T-helper 17 cell (primary cell): ENCODE data around the gene RAD51B. TPM values are rescaled to one million over a fixed set of nuclear protein-coding genes. Genes with fewer than 3 reads are reported as not detected.

Experiments
- ATAC-seq: fragments of 150-1000 bp; cut with Tn5 transposase; 2 replicates; pipeline ENCODE4 v1.10.0; 2021; ENCODE audit warnings: mild to moderate bottlenecking, moderate library complexity
- DNase-seq, 3 donors: peaks; one replicate each; pipeline versions ENCODE4 v3.0.0 to v3.0.0-alpha.2; 2020 to 2021
- H3K9me3 ChIP-seq: one replicate; pipeline ENCODE4 v1.7.0; 2013; ENCODE audit warnings: low read length, mild to moderate bottlenecking; ENCODE audit not compliant: control insufficient read depth, poor library complexity, severe bottlenecking
- H3K27ac Mint-ChIP-seq: one replicate; pipeline ENCODE4 v1.8.0; 2022; ENCODE audit warnings: mild to moderate bottlenecking, moderate library complexity, mixed read lengths
- H3K27me3 Mint-ChIP-seq: one replicate; pipeline ENCODE4 v1.8.0; 2022; ENCODE audit warnings: mixed read lengths
- H3K36me3 Mint-ChIP-seq: one replicate; pipeline ENCODE4 v1.8.0; 2022; ENCODE audit warnings: low read depth, mixed read lengths
- H3K4me1 Mint-ChIP-seq: one replicate; pipeline ENCODE4 v1.8.0; 2022; ENCODE audit warnings: mild to moderate bottlenecking, mixed read lengths
- H3K4me3 Mint-ChIP-seq: one replicate; pipeline ENCODE4 v1.8.0; 2022; ENCODE audit warnings: mild to moderate bottlenecking, moderate library complexity, mixed read lengths
- total RNA-seq, 4 donors: library from RNA in 2 of 4; stranded (reverse) in 2 of 4; gene quantifications; one replicate each; pipeline ENCODE4 v1.2.3 and lab custom pipeline; 2022 to 2026

RAD51B gene
- total RNA-seq, 2 donors from 2014 or later: 17.0 to 20.7 TPM

DNA sequence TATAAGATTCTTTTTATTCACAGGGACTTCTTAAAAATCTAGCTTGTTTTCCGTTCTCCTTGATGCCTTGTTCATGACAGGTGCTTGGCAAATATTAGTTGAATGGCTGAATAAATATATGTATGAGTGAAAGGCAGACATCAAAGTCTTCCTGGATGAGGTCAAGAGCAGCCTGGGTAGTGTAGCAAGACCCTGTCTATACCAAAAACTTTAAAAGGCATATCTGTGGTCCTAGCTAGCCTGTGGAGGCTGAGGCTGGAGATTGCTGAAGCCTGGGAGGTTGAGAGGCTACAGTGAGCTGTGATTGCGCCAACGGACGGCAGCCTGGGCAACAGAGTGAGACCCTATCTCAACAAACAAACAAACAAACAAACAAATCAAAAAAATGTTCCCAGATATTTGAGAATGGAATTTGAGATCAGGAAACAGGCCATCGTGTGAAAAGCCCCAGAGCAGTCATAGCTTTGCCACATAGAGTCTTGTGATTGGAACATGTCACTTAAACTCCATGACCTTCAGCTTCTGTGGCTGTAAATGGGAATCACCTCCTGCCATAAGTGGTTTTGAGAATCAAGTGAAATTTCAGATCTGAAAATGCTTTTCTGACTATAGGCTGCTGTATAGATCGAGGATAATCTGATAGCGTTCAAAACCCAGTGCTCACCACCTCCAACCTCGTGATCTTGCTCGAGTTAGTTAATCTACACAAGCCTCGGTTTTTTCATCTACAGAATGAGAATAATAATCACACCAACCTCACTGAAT lies 908.9 kb downstream of the RAD51B start:
- DNase-seq: no peak
- Mint-ChIP-seq H3K36me3 (no peaks in the 10 kb centered on the region), H3K27me3 (no peaks in the 10 kb centered on the region), H3K27ac (no peak overlapping the region), H3K4me3 (no peak overlapping the region), H3K4me1 (peaks cover 11% of the 10 kb centered on the region)
- no peak for ATAC-seq
- H3K9me3 ChIP-seq: no peaks in the 10 kb centered on the region

DNA sequence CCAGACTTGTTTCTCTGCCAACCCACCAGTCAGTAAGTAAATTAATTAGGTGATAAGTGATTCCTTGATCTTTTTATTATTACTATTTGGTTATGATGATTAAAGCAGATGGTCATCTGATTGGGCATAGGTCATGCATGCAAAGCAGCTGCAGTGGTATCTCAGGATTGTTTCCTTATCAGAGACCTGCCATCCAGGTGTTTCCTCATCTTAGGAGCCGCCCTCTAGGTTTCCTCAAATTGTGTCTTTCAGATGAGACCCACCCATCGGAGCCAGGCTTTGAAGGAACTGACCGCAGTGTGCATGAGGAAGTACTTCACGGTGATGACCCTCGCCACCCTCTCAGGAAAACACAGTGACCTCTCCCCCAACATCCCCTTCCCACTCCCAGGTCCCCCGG lies 910.0 kb downstream of the RAD51B start:
- H3K27ac Mint-ChIP-seq: no peak overlapping the region
- no peak for DNase-seq
- no peak overlapping the region for H3K4me3 Mint-ChIP-seq
- ATAC-seq: no peak
- H3K9me3 ChIP-seq: no peaks in the 10 kb centered on the region
- H3K27me3 Mint-ChIP-seq: no peaks in the 10 kb centered on the region
- H3K36me3 Mint-ChIP-seq: no peaks in the 10 kb centered on the region
- peaks cover 18% of the 10 kb centered on the region for H3K4me1 Mint-ChIP-seq

DNA sequence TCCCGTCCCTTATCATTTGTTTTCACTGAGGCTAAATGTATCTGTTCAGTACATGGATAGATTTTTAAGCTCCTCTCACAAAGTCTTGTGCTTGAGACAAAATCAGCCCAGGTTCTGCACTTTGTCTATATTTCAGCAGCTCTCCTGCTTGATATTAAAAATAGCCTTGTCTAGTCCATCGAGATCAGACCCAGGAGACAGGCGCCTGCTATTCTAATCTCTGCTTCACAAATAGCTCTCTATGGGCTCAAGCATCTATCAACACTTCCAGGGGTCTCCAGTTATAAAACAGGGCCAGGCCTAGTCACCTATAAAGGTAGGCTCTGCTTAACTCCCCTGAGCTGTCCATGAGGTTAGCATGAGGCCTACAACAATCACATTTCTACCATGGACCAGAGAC lies 910.8 kb downstream of the RAD51B start:
- Mint-ChIP-seq H3K36me3 (no peaks in the 10 kb centered on the region), H3K4me1 (peaks cover 24% of the 10 kb centered on the region), H3K4me3 (no peak overlapping the region), H3K27ac (no peak overlapping the region), H3K27me3 (no peaks in the 10 kb centered on the region)
- DNase-seq (no peak), ATAC-seq (no peak)
- H3K9me3 ChIP-seq: no peaks in the 10 kb centered on the region

DNA sequence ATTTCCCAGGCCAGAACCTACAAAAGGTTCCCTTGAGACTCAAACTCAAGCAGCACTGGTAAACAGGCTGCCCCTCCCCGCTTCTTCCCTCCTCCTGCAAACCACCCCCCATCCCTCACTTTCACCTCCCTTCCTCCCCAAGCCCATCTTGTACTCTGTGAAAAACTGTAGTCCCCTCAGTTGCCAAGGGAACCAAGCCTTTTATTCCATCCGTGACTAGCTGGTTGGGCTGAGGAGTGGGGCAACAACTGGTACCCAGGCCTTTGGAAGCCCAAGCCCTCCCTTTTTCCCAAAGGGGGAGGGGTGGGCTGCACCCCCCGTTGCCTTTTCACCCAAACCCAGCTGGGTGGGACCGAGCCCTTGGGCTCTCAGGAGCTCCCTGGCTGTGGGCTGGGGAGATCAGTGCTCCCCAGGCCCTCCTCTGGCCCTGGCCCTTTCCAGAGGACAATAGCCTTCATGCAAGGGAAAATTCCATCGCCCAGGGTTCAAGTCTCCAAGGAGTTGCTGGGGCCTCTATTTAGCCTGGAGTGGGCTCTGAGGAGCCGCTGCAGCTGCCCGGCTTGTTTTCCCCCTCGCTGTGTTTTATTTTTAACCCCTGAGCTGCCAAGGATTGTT lies 911.3 kb downstream of the RAD51B start:
- no peak overlapping the region for H3K4me3 Mint-ChIP-seq
- H3K27me3 Mint-ChIP-seq: no peaks in the 10 kb centered on the region

DNA sequence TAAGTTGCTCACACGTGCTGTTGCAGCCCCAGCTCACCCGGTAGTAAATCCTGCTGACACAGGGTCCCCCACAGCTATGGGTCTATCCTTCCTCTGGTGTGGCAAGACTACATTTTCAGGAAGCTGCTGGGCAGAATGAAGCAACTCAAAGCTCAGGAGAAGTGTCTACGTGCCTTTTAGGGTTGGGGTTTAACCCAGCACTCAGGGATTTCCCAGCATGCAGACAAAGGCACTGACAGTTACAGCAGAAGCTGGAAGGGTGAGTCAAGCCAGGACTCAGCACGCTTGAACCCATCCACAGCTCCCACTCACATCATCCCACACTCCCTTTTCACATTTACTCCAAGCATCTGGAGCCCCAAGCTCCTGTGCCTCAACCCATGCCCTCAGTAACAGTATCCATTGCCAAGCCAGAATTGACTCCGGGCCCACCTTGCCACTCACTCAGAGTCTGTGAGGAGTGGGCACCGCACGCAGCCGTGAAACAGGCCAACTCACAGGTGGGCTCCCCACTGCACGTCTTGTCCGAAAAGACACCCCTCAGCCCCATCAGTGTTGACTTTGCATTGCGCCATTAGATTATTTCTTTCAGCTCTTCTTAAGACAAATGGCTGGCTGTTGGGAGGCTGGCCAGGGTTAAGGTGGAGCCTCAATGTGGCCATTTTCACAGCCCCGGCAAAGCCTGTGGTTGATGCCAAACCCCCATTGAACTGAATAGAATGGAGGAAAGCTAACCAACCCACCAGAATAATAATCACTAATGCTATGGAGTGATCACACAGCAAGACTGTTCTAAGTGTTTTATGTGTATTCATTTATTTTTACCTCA lies 913.7 kb downstream of the RAD51B start:
- H3K4me3 Mint-ChIP-seq: no peak overlapping the region
- DNase-seq (no peak), ATAC-seq (peak; percentile 54)
- H3K27ac Mint-ChIP-seq: peak overlapping the region; percentile 92
- H3K27me3 Mint-ChIP-seq: no peaks in the 10 kb centered on the region
- peaks cover 30% of the 10 kb centered on the region for H3K4me1 Mint-ChIP-seq
- no peaks in the 10 kb centered on the region for H3K9me3 ChIP-seq
- no peaks in the 10 kb centered on the region for H3K36me3 Mint-ChIP-seq

More for the DNA sequence above, 911.3 kb downstream of the RAD51B start:
- Mint-ChIP-seq H3K4me1 (peaks cover 25% of the 10 kb centered on the region), H3K36me3 (no peaks in the 10 kb centered on the region), H3K27ac (peak overlapping the region; percentile 47)
- no peak for DNase-seq
- ATAC-seq: no peak
- H3K9me3 ChIP-seq: no peaks in the 10 kb centered on the region

DNA sequence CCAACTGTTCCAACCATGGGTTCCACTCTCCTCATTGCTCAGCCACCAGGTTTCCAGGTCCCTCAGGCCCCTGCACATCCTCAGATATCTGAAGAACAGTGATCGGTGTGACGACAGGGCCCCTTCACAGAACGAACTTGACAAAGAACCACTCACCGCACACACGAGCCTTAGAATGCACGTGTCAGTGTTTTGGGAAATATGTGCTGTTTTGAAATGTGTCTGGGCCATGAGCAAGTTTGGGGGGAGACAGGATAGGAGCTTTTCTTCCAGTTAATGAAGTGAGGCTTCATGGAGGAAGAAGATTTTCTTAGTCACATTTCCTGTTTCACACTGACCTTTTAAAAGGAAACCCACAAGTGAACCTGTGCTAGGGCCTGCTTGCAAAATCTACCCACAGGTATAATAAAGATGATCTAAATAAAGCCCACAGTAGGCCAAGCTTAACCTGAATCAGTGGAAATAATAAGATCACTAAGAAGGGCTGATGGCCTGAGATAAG lies 914.7 kb downstream of the RAD51B start:
- peak overlapping the region; percentile 78 for H3K4me3 Mint-ChIP-seq
- DNase-seq (no peak), ATAC-seq (peak; percentile 66)
- no peaks in the 10 kb centered on the region for H3K27me3 Mint-ChIP-seq
- H3K4me1 Mint-ChIP-seq: peaks cover 28% of the 10 kb centered on the region
- H3K9me3 ChIP-seq: no peaks in the 10 kb centered on the region
- peak overlapping the region; percentile 92 for H3K27ac Mint-ChIP-seq
- H3K36me3 Mint-ChIP-seq: no peaks in the 10 kb centered on the region

DNA sequence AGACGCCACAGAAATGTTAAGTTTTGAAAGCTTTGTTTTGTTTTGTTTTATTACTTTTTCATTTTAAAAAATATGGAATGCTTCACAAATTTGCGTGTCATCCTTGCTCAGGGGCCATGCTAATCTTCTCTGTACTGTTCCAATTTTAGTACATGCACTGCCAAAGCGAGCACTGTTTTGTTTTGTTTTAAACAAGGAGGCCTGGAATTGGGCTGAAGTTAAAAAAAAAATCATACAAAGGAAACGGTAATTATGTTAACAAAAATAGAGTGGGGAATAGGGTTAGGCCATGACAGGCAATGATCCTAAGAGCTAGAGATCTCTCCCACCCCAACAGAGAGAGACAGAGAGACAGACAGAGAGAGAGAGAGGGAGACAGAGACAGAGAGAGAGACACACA lies 916.3 kb downstream of the RAD51B start:
- H3K4me1 Mint-ChIP-seq: peaks cover 30% of the 10 kb centered on the region
- DNase-seq (no peak), ATAC-seq (no peak)
- no peaks in the 10 kb centered on the region for H3K27me3 Mint-ChIP-seq
- no peaks in the 10 kb centered on the region for H3K36me3 Mint-ChIP-seq
- no peaks in the 10 kb centered on the region for H3K9me3 ChIP-seq
- H3K4me3 Mint-ChIP-seq: no peak overlapping the region
- H3K27ac Mint-ChIP-seq: peak overlapping the region; percentile 92

DNA sequence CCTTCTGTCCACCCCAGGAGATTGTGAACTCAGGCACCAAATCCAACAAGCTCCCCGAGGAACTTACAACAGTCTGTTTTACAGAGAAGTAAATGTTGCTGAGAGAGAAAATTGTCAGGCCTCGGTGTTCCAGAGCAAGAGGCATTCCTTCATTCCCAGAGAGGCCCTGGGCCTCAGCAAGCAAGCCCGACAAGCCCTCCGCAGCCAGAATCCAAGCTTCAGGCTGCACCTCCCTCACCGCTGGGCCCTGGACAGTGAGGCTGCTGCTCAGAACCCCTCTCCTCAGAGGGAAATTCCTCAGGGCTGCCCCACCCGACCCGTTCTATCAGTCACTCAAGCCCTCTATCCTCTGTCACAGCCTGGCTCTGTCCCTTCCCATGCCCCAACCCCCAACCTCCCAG lies 916.9 kb downstream of the RAD51B start:
- H3K4me1 Mint-ChIP-seq: peaks cover 30% of the 10 kb centered on the region
- no peaks in the 10 kb centered on the region for H3K27me3 Mint-ChIP-seq
- no peak overlapping the region for H3K4me3 Mint-ChIP-seq
- DNase-seq (no peak), ATAC-seq (no peak)
- H3K36me3 Mint-ChIP-seq: peaks cover 4% of the 10 kb centered on the region
- H3K9me3 ChIP-seq: no peaks in the 10 kb centered on the region
- peak overlapping the region; percentile 92 for H3K27ac Mint-ChIP-seq

DNA sequence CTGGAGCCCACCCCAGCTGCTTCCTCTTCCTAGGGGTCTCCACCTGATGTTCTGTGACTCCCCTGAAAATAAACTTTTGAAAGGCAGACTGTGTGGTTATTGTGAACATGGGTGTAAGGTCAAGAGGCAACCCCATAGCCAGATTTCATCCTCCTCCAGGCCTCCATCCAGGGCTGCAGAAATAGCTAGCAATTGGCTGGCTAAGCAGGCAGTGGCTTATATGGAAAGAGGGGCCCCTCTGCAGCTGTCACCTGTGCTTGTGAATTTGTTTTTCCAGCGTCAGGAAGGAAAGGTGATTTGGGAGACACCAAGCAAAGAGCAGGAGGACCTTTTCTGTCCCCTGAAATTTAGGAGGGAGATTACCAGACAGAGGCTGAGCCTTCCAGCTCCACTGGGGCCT lies 917.5 kb downstream of the RAD51B start:
- H3K4me3 Mint-ChIP-seq: no peak overlapping the region
- H3K27me3 Mint-ChIP-seq: no peaks in the 10 kb centered on the region
- peaks cover 4% of the 10 kb centered on the region for H3K36me3 Mint-ChIP-seq
- H3K27ac Mint-ChIP-seq: peak overlapping the region; percentile 92
- ATAC-seq: no peak
- no peaks in the 10 kb centered on the region for H3K9me3 ChIP-seq
- DNase-seq: no peak
- H3K4me1 Mint-ChIP-seq: peaks cover 30% of the 10 kb centered on the region

DNA sequence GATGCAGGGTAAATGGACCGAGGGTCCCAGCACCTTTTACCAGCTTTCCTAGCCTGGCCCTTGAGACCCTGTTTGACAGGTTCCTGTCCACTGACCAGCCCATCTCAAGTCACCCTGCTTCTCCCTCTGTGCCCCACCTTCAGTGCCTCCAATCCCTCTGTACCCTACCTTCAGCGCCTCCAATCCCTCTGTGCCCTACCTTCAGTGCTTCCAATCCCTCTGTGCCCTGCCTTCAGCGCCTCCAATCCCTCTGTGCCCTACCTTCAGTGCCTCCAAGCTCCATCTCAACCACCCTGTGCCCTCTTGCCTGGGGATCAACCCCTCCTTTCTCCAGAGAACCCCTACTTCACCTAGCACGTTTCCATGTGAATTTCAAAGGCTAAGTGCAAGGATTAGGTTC lies 919.0 kb downstream of the RAD51B start:
- Mint-ChIP-seq H3K27me3 (no peaks in the 10 kb centered on the region), H3K4me3 (no peak overlapping the region), H3K27ac (no peak overlapping the region), H3K36me3 (peaks cover 4% of the 10 kb centered on the region), H3K4me1 (peaks cover 23% of the 10 kb centered on the region)
- DNase-seq (no peak), ATAC-seq (no peak)
- H3K9me3 ChIP-seq: no peaks in the 10 kb centered on the region

DNA sequence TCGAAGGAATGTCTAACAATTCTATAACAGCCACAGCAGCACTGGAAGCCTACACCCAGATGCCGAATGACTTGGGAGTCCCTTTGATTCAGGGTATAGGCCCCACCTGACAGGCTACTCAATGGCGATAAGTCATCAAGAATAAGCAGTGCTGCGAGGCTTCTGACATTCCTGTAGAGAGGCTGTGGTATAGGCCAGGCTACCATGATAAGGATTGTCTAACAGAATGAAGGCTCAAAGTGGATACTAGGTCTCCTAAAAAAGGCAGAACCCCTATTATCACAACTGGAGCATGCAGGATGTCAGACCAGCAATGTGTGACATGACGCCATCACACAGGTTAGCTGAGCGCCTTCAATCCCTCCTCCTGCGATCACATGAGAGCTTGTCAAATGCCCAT lies 920.1 kb downstream of the RAD51B start:
- no peaks in the 10 kb centered on the region for H3K9me3 ChIP-seq
- H3K4me1 Mint-ChIP-seq: peaks cover 17% of the 10 kb centered on the region
- peak overlapping the region; percentile 72 for H3K27ac Mint-ChIP-seq
- DNase-seq (no peak), ATAC-seq (no peak)
- no peak overlapping the region for H3K4me3 Mint-ChIP-seq
- H3K36me3 Mint-ChIP-seq: peaks cover 4% of the 10 kb centered on the region
- H3K27me3 Mint-ChIP-seq: no peaks in the 10 kb centered on the region

DNA sequence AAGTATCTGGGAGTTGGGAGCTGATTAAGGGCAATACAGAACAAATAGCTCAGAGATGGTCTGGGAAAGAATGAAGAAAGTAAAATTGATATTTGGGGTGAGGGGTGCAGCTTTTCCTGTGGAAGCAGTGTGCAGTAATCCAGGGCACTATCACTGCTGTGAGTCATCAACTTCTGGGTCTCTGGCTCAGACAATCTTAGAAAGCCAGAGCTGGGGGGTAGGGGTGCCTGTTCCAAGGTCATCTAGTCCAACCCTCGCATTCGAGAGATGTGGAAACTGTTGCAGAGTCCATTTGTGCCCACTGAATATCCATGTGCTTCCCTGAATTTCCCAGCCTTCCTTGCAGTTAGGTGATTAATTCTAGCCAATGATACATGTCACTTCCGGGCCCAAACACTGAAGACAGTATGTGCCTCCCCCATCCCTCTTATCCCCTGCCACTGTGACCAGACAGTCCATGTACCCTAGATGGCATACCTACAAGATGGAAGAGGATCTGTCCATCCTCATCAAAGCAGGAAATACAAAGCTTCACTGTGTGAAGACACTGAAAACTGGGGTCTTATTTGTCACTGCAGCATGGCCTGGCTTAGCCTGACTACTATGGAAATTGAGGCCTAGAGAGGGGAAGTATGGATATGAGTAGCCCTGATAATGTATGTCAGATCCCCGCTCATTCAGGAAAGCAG lies 921.4 kb downstream of the RAD51B start:
- Mint-ChIP-seq H3K36me3 (peaks cover 7% of the 10 kb centered on the region), H3K4me3 (no peak overlapping the region), H3K27ac (peak overlapping the region; percentile 72), H3K27me3 (peaks cover 5% of the 10 kb centered on the region), H3K4me1 (peaks cover 14% of the 10 kb centered on the region)
- no peak for ATAC-seq
- no peak for DNase-seq
- no peaks in the 10 kb centered on the region for H3K9me3 ChIP-seq

DNA sequence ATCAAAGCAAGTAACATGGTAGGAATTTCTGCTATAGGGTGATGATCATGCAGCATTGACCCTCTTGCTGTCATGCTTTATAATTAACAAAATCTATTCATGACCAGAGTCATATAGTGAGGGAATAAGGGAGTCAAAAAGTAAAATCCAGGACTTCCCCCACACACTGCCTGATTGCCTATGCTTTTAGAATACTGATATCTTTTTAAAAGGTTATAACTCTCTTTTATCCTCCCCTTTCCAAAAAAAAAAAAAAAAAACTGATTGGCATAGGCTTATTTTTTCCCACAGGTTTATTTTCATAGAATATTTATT lies 921.9 kb downstream of the RAD51B start:
- peaks cover 5% of the 10 kb centered on the region for H3K27me3 Mint-ChIP-seq
- DNase-seq: no peak
- ATAC-seq: no peak
- H3K36me3 Mint-ChIP-seq: peaks cover 7% of the 10 kb centered on the region
- H3K27ac Mint-ChIP-seq: peak overlapping the region; percentile 2
- H3K4me3 Mint-ChIP-seq: no peak overlapping the region
- no peaks in the 10 kb centered on the region for H3K9me3 ChIP-seq
- H3K4me1 Mint-ChIP-seq: peaks cover 9% of the 10 kb centered on the region
